Activated CD4-positive, alpha-beta T cell treated with anti-CD3 and anti-CD28 coated beads for 24 hours (primary cell): ENCODE measurements around the gene ZNF831.

ENCODE experiments used
- DNase-seq, 2 donors: peaks; one replicate each; pipeline ENCODE4 v3.0.0-alpha.2; 2020; ENCODE audit warnings: low read depth in 2 of 2

The ZNF831 gene

DNA sequence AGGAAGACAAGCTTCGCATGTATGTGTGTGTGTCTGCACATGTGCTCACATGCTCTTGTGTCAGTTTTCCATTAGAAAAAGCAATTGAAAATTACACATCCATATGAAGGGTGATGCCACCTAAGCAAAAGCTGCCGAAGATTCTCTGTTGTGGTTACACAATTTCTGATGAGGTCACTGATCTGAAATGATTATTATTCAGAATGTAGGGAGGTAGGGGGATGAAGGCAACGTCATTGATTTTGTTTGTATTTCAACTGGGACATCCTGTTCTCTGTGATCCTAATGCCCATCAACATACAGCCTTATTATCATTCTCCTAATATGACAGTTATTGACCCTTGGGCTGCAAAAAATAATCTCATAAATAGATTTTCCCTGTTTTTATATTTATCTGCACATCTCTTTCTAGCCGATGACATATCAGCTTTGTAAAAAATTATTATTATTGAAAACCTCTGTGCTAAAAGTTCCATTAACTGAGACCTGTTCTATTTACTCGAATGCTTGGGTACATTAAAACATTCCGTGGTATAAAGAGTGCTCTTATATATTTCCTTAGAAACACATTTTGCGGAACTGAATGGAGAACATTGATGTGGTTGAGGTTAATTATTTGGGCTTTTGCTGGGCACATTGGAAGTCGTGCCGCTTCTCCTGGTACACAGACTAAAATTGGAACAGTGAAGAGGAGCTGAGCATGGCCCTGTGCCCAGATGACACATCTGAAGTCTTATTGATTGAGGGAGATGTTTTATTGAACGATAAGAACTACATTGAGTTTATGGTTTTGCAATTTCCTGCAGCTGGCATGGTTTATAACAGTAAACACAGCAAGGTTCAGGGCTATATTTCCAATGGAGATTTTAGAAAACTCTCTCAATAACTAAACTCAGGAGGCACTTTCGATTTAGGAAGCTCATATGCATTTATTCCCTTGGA is 51.3 kb downstream of the ZNF831 start:
- DNase-seq: no peak

DNA sequence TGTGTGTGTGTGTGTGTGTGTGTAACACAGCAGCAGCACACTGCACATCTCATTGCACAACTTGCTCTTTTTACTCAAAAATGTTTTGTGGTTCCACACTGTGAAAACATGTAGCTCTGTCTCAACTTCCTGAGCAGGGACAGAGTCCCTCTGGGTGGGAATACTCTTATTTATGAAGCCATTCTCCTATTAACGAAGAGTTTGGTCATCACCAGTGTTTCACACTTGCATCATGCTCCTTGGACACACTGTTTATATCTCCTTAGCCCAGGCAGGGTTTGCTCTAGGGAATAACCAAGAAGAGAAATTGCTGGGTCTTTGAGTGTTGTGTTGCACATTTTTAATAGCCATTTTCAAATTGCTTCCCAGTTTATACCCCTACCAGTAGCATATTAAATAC is 53.6 kb downstream of the ZNF831 start:
- no peak for DNase-seq

GRCh38 chr20:59217794-59218280 is 54.2 kb downstream of the ZNF831 start:
- DNase-seq: no peak

GRCh38 chr20:59219211-59219610 is 55.6 kb downstream of the ZNF831 start:
- DNase-seq: no peak

DNA sequence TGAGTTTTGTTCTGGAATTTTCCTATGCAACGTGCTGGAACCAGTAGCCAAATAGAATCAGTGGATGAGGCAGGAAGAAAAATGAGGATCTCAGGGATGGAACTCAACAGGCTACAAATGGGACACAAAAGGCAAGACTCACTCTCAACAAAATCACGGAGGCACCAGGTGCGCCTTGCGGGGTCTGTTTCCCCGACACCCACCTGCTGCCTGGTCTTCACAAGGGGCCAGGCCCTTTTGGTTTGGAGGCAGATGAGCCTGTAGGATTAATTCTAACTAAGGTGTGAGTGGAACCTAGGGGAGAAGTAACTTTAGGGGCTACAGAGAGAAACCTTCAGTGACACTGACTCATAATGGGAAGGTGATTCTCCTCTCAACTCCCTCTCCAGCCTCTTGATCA is 56.5 kb downstream of the ZNF831 start:
- DNase-seq: no peak

DNA sequence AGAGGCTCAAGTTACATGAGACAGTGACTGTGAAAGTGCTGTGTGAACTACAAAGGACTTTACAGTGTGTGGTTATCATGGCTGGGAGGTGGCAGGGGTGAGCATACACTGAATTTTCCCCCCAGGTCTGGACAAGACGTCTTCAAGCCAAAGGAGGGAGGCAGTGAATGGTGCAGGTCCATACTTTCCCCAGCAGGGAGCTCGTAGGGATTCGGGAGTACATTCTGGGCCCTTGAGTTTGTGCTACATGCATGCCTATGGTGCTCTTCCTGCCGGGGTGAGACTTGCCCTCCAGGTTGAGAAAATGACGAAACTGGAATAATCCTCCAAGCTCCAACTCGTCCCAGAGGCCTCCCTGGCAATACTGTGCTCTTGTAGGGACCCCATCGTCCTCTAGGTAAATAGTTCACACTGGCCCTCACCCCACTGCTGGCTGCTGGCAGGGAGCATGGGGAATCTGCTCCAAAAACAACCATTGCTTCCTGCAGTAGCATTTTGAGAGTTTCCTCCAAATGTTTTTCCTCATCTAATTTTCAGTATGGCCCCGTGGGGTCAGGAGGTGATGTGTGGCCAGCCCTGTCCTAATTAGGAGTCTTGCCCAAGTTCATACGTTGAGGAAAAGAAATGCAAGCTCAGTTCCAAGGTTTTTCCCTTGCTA is 57.6 kb downstream of the ZNF831 start:
- DNase-seq: no peak

- no peak for DNase-seq
These were observed 58.2 kb downstream of the ZNF831 start for GRCh38 chr20:59221707-59222252.

- DNase-seq: peak; percentile 81 to 82
These were observed 58.9 kb downstream of the ZNF831 start for GRCh38 chr20:59222253-59223181.

GRCh38 chr20:59223182-59223601 is 59.6 kb downstream of the ZNF831 start:
- no peak for DNase-seq

- no peak for DNase-seq
These were observed 60.1 kb downstream of the ZNF831 start for GRCh38 chr20:59223750-59224149.

DNA sequence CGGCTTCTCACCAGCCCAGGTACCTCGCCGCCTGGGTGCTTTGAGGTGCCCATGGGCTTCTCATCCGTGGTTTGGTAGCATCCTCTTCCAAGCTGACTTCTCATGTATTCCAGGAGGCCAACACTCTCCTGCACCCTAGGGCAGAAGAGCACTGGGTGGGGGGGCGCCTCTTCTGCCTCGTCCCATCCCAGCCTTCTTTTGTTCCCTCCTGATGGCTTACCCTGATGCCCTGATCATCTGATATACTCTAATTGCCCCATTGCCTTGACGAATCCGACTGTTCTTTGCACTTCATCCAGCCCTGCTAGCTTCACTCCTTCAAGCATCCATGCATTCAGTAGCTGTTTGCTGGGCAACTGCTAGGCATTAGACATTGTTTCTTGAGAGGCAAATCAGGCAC is 60.6 kb downstream of the ZNF831 start:
- DNase-seq: no peak

- DNase-seq: no peak
These were observed 66.8 kb downstream of the ZNF831 start for GRCh38 chr20:59230385-59230784.

DNA sequence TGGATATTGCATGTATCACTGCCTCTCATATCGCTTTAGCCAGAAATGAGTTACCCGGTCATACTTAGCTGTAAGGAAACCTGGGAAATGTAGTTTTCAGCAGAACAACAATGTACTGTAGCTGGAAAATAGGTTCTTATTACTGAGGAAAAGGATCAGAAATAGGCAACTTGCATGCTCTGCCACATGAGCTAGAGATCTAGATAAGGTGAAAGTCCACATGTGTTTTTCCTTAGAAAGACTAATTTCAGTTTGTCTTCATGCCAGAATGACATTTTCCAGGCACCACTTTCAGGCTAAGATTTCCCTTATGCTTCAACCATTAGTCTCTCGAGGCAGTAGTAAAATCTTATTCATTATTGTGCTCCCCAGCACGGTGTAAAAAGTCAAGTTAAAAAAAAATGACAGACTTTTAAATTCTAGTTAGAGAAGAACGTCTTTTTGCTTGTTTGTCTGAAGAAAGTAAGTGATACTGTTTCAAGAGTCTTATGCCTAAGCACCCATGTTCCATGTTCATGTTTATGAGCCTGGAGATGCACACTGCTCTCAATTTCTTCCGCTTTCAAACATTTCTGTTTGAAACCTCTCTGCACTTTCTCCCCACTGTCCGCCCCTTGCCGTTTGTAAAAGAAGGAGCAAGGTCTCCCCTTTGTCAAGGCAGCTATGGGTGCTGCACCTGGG is 67.6 kb downstream of the ZNF831 start:
- no peak for DNase-seq

GRCh38 chr20:59232618-59233017 is 69.0 kb downstream of the ZNF831 start:
- no peak for DNase-seq

DNA sequence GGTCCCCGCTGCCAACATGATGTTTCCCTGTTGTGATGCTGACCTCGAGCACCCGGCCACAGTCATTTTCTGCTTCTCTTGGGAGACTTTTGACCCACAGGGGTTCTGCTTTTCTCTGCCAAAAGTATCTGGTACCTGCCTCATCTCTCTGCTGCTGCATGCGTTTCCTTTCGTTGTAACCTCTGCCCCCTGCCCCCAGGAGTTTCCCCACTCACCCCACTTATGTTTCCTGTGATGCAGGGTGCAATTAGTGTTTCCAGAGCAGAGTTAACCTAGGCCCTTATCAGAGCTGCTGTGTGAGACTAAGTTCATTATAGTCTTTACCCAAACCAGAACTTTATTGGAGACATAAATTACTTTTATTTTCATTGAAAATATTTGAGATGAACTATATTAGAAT is 71.6 kb downstream of the ZNF831 start:
- no peak for DNase-seq

- no peak for DNase-seq
These were observed 76.4 kb downstream of the ZNF831 start for GRCh38 chr20:59240006-59240405.

DNA sequence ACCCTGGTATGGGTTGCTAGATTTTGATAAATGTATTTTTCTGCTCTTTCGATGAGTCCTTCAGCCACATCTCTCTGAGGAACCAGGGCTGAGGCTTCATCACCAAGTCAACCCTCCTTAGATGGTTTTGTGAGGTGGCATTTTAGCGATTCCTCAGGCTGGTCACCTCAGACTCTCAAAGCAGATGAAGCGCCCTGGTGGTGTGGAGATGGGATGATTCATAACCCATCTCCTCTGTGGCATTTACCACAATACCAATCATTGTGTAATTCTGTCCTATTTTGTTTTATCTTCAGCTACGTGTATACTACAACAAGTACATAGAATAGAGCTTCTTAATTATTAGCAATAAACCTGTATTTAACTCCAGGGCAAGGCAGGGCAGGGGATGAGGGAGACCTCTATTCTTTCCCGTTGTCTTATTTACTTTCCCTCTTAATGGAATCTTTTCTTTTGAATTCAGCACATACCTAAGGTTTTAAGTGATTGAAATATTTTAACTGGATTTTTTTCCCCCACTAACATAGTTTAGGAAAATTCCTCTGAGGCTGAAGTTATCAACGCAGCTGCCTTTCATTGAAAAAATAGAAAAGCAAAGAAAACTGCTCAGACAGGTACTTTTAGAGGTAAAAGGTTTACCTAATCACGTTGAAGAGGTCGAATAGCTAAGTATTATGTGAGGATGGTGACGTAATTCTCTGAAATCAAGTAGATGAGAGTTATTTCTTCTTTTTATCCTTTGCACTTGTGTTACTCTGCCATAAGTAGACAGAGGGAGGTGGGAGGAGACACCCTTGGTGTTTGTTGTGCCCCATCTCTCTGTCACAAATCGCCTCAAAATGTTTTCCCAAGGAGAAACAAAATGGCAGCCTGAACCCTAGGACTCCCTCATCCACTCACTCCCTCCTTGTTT is 79.3 kb downstream of the ZNF831 start:
- no peak for DNase-seq

GRCh38 chr20:59246691-59247400 is 83.2 kb downstream of the ZNF831 start:
- no peak for DNase-seq
